D721Med (cell line): Measurements from ENCODE around the gene CA11.

ENCODE experiments used
- DNase-seq: peaks from one replicate; pipeline ENCODE4 v3.0.0; 2011; ENCODE audit warnings: low spot score; ENCODE audit not compliant: insufficient read length
- FAIRE-seq: peaks from 2 replicates; lab custom pipeline; 2011; peaks lifted over from hg19 to GRCh38; lab: Jason Lieb, UNC
- CTCF ChIP-seq: IDR thresholded peaks from 2 replicates; pipeline ENCODE4 v1.5.1; 2012; ENCODE audit warnings: mild to moderate bottlenecking, control low read depth; ENCODE audit not compliant: insufficient read depth; ENCODE audit errors: missing control alignments

Gene CA11

GRCh38 chr19:48613852-48614435, 32.0 kb downstream of the CA11 start:
- no peak for DNase-seq
- no peak for TF ChIP-seq CTCF

GRCh38 chr19:48613024-48613851, 32.7 kb downstream of the CA11 start:
- TF ChIP-seq CTCF, result no peak
- FAIRE-seq (no peak), DNase-seq (no peak)

More at GRCh38 chr19:48613852-48614435, 32.0 kb downstream of the CA11 start:
- no peak for FAIRE-seq

- DNase-seq, result no peak
- FAIRE-seq, result no peak
- TF ChIP-seq CTCF, result no peak
Measured at GRCh38 chr19:48611872-48612271, 34.1 kb downstream of the CA11 start.

GRCh38 chr19:48609571-48610108, 36.3 kb downstream of the CA11 start:
- FAIRE-seq (no peak), DNase-seq (no peak)
- no peak for TF ChIP-seq CTCF

GRCh38 chr19:48608798-48609263, 37.2 kb downstream of the CA11 start:
- peak; percentile 63 for TF ChIP-seq CTCF
- FAIRE-seq, result no peak

GRCh38 chr19:48607359-48607755, 38.6 kb downstream of the CA11 start:
- FAIRE-seq, result no peak
- no peak for DNase-seq
- TF ChIP-seq CTCF, result no peak

More at GRCh38 chr19:48608798-48609263, 37.2 kb downstream of the CA11 start:
- DNase-seq, result peak; percentile 70
